ENCODE results near the gene OSBPL6.

DNA sequence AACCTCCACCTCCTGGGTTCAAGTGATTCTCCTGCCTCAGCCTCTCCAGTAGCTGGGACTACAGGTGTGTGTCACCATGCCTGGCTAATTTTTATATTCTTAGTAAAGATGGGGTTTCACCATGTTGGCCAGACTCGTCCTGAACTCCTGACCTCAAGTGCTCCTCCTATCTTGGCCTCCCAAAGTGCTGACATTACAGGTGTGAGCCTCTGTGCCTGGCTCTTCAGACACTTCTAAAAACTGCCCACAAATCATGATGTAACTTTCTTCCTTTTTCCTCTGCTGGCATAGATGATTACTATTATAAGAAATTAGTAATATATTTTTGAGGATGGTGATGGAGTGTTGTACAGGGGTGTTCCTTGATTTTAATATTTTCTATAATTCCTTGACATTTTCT is 6.0 kb downstream of the OSBPL6 start:
- TF ChIP-seq, protein P1, sequence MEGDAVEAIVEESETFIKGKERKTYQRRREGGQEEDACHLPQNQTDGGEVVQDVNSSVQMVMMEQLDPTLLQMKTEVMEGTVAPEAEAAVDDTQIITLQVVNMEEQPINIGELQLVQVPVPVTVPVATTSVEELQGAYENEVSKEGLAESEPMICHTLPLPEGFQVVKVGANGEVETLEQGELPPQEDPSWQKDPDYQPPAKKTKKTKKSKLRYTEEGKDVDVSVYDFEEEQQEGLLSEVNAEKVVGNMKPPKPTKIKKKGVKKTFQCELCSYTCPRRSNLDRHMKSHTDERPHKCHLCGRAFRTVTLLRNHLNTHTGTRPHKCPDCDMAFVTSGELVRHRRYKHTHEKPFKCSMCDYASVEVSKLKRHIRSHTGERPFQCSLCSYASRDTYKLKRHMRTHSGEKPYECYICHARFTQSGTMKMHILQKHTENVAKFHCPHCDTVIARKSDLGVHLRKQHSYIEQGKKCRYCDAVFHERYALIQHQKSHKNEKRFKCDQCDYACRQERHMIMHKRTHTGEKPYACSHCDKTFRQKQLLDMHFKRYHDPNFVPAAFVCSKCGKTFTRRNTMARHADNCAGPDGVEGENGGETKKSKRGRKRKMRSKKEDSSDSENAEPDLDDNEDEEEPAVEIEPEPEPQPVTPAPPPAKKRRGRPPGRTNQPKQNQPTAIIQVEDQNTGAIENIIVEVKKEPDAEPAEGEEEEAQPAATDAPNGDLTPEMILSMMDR (IDR thresholded peaks at IDR 0.05): no peak
- TF ChIP-seq POLR2AphosphoS5 (IDR thresholded peaks at IDR 0.05): no peak

Measured in sigmoid colon (tissue), 4 donors.